HTERT RPE-1 (cell line): Measurements from ENCODE around the gene RANBP3.

Experiments used
- in situ Hi-C: fragments of 300-500 bp; cut with MboI; formaldehyde crosslinking; loops from 4 replicates; pipeline ENCODE4 v1.14.3; 2020; ENCODE audit warnings: low sequenced_read_pairs

Gene RANBP3

GRCh38 chr19:5931251-5931650 is 46.7 kb downstream of the RANBP3 start:
- in situ Hi-C loops = no loop called here

GRCh38 chr19:5929625-5930024 is 48.3 kb downstream of the RANBP3 start:
- in situ Hi-C loops = no loop called here

GRCh38 chr19:5929179-5929578 is 48.8 kb downstream of the RANBP3 start:
- in situ Hi-C loops = no loop called here

GRCh38 chr19:5927441-5927821 is 50.5 kb downstream of the RANBP3 start:
- in situ Hi-C loops = no loop called here

- in situ Hi-C loops = no loop called here
These were observed 51.1 kb downstream of the RANBP3 start for GRCh38 chr19:5926641-5927440.

- in situ Hi-C loops = no loop called here
These were observed 52.0 kb downstream of the RANBP3 start for GRCh38 chr19:5925830-5926427.

- in situ Hi-C loops = no loop called here
These were observed 54.6 kb downstream of the RANBP3 start for GRCh38 chr19:5923356-5923755.

GRCh38 chr19:5922161-5922545 is 55.8 kb downstream of the RANBP3 start:
- in situ Hi-C loops = no loop called here

GRCh38 chr19:5921516-5922160 is 56.3 kb downstream of the RANBP3 start:
- in situ Hi-C loops = no loop called here

- in situ Hi-C loops = no loop called here
These were observed 59.4 kb downstream of the RANBP3 start for GRCh38 chr19:5918463-5919079.

- in situ Hi-C loops = no loop called here
These were observed 60.4 kb downstream of the RANBP3 start for GRCh38 chr19:5917431-5918107.

GRCh38 chr19:5916181-5916708 is 61.7 kb downstream of the RANBP3 start:
- in situ Hi-C loops = no loop called here

GRCh38 chr19:5915782-5916165 is 62.2 kb downstream of the RANBP3 start:
- in situ Hi-C loops = no loop called here

- in situ Hi-C loops = no loop called here
These were observed 62.8 kb downstream of the RANBP3 start for GRCh38 chr19:5914946-5915781.

- in situ Hi-C loops = no loop called here
These were observed 63.6 kb downstream of the RANBP3 start for GRCh38 chr19:5914358-5914774.

GRCh38 chr19:5913739-5914357 is 64.1 kb downstream of the RANBP3 start, which contains the start of gene CAPS:
TSS of gene CAPS (plus strand) at chr19:5914254. CDS start at chr19:5914407, 153 bp downstream.
- in situ Hi-C loops = no loop called here

- in situ Hi-C loops = no loop called here
These were observed 66.6 kb downstream of the RANBP3 start for GRCh38 chr19:5911366-5911765.

GRCh38 chr19:5910638-5910907 is 67.4 kb downstream of the RANBP3 start:
- in situ Hi-C loops = no loop called here

- in situ Hi-C loops = no loop called here
These were observed 69.0 kb downstream of the RANBP3 start for GRCh38 chr19:5908773-5909442.
